Measurements from ENCODE around the gene SVOP.

- TF ChIP-seq CTCF (IDR thresholded peaks at IDR 0.05) (no peak), EZH2 (IDR thresholded peaks at IDR 0.05; ENCODE audit: borderline replicate concordance, insufficient read depth, low read depth, low read length, poor library complexity, severe bottlenecking) (no peak)
These were observed 4.9 kb downstream of the SVOP start for GRCh38 chr12:109016016-109016415.

Data from B cell (primary cell).